ENCODE measurements around the gene CNTROB. TPM values are rescaled to one million over a fixed set of nuclear protein-coding genes. Genes with fewer than 3 reads are reported as not detected.

CNTROB gene
- total RNA-seq, 2 donors from 2014 or later = 23.9 to 40.6 TPM

- Histone ChIP-seq H3K27me3 (no peaks in the 10 kb centered on the region), H3K27ac (peak within 1 kb of the TSS; percentile 99), H3K4me3 (peak within 1 kb of the TSS; percentile 86), H3K4me1 (peaks cover 23% of the 10 kb centered on the region), H3K9ac (ENCODE audit: low read depth in 2 of 2, low read length in 2 of 2) (peak within 1 kb of the TSS; percentile 65 to 97), H3K9me3 (no peaks in the 10 kb centered on the region), H3K36me3 (peaks cover 12% of the 10 kb centered on the region)
- DNase-seq = peak; percentile 65
- intact Hi-C loops (cut with DNase I) = no loop called here
- TF ChIP-seq CTCF (IDR thresholded peaks at IDR 0.05) = no peak
Measured at GRCh38 chr17:7888184-7888920, 43.7 kb upstream of the CNTROB start, which contains the start of gene CHD3. TSS of gene CHD3 (plus strand) at chr17:7888789. CDS start at chr17:7889001, 212 bp downstream.

GRCh38 chr17:7889166-7889955, 42.6 kb upstream of the CNTROB start:
- Histone ChIP-seq H3K4me1 (peaks cover 23% of the 10 kb centered on the region), H3K4me3 (no peak overlapping the region)
- intact Hi-C loops (cut with DNase I) = no loop called here

GRCh38 chr17:7893187-7893880, 38.7 kb upstream of the CNTROB start:
- Histone ChIP-seq H3K4me1 (peaks cover 12% of the 10 kb centered on the region), H3K36me3 (peaks cover 17% of the 10 kb centered on the region), H3K9me3 (no peaks in the 10 kb centered on the region), H3K27me3 (no peaks in the 10 kb centered on the region), H3K27ac (no peak overlapping the region), H3K4me3 (no peak overlapping the region), H3K9ac (ENCODE audit: low read depth in 2 of 2, low read length in 2 of 2) (no peak overlapping the region)
- TF ChIP-seq CTCF (IDR thresholded peaks at IDR 0.05) = no peak
- intact Hi-C loops (cut with DNase I) = no loop called here
- no peak for DNase-seq

More at GRCh38 chr17:7889166-7889955, 42.6 kb upstream of the CNTROB start:
- peaks cover 17% of the 10 kb centered on the region for H3K36me3 ChIP-seq
- DNase-seq = peak; percentile 98
- H3K9ac ChIP-seq (ENCODE audit: low read depth in 2 of 2, low read length in 2 of 2) = peak overlapping the region; percentile 24 to 97
- H3K27ac ChIP-seq = peak overlapping the region; percentile 99
- peak; percentile 49 for TF ChIP-seq CTCF (IDR thresholded peaks at IDR 0.05)
- H3K27me3 ChIP-seq = no peaks in the 10 kb centered on the region
- H3K9me3 ChIP-seq = no peaks in the 10 kb centered on the region

- no peaks in the 10 kb centered on the region for H3K9me3 ChIP-seq
- peaks cover 7% of the 10 kb centered on the region for H3K4me1 ChIP-seq
- H3K9ac ChIP-seq (ENCODE audit: low read depth in 2 of 2, low read length in 2 of 2) = no peak overlapping the region
- TF ChIP-seq CTCF (IDR thresholded peaks at IDR 0.05) = no peak
- H3K27me3 ChIP-seq = no peaks in the 10 kb centered on the region
- DNase-seq = no peak
- intact Hi-C loops (cut with DNase I) = loop anchor here (2.0 kb wide), 1 partner anchor 63 kb away; no protein-coding TSS in a partner anchor
- no peak overlapping the region for H3K4me3 ChIP-seq
- peaks cover 17% of the 10 kb centered on the region for H3K36me3 ChIP-seq
- no peak overlapping the region for H3K27ac ChIP-seq
Measured at GRCh38 chr17:7894226-7894625, 37.8 kb upstream of the CNTROB start.

- peaks cover 20% of the 10 kb centered on the region for H3K36me3 ChIP-seq
- no peak overlapping the region for H3K27ac ChIP-seq
- H3K4me1 ChIP-seq = peaks cover under 1% of the 10 kb centered on the region
- intact Hi-C loops (cut with DNase I) = loop anchor here (2.0 kb wide), 1 partner anchor 64 kb away; no protein-coding TSS in a partner anchor
- H3K27me3 ChIP-seq = no peaks in the 10 kb centered on the region
- no peaks in the 10 kb centered on the region for H3K9me3 ChIP-seq
- no peak for DNase-seq
- H3K4me3 ChIP-seq = no peak overlapping the region
- no peak overlapping the region for H3K9ac ChIP-seq (ENCODE audit: low read depth in 2 of 2, low read length in 2 of 2)
- no peak for TF ChIP-seq CTCF (IDR thresholded peaks at IDR 0.05)
Measured at GRCh38 chr17:7894866-7895265, 37.1 kb upstream of the CNTROB start.

All from colonic mucosa (tissue), 4 donors.